Muscle of back (tissue), 11 donors: ENCODE measurements around the gene SNAI1. TPM values are rescaled to one million over a fixed set of nuclear protein-coding genes. Genes with fewer than 3 reads are reported as not detected.
A peak's percentile ranks its signal among the peaks of the same experiment; 100 is the strongest.

ENCODE experiments used
- DNase-seq, 3 donors: peaks; one replicate each; pipeline versions ENCODE4 v3.0.0 to v3.0.0-alpha.2; 2013
- polyA plus RNA-seq, 10 donors: library from polyadenylated mRNA; unstranded; fragments of 120-200 nt; gene quantifications; one replicate each; pipeline ENCODE4 v1.2.1, GENCODE V29; 2013; ENCODE audit not compliant: insufficient read length in 10 of 10

Gene SNAI1
- polyA plus RNA-seq, 10 donors, result 6.0 to 15.9 (median 8.3) TPM

GRCh38 chr20:50029697-50030461 lies 47.1 kb downstream of the SNAI1 start:
- DNase-seq, result peak in 1 of 3 donors; percentile 58

DNA sequence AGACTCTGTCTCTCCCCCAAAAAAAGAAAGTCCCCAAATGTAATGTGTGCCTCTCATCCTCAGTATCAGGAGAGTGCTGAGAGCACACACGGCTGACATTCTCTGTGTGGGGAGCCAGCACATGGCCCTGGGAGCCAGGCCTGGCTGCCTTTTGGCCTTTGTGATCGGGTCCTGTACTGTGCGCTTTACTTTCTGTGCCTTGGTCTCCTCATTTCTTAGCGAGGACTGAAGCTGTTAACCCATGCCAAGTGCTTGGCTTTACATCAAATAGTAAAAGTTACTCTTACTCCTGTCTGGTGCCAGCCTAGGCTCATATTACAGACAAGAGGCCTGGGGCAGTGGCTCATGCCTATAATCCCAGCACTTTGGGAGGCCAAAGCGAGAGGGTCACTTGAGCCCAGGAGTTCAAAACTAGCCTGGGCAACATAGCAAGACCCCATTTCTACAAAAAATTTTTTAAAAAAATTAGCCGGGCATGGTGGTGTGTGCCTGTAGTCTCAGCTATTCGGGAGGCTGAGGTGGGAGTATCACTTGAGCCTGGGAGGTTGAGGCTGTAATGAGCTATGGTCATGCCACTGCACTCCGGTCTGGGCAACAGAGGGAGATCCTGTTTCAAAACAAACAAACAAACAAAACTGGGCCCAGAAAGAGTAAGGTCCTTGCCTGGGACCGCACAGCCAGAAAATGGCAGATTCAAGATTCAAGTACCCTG lies 50.3 kb downstream of the SNAI1 start:
- DNase-seq, result no peak

DNA sequence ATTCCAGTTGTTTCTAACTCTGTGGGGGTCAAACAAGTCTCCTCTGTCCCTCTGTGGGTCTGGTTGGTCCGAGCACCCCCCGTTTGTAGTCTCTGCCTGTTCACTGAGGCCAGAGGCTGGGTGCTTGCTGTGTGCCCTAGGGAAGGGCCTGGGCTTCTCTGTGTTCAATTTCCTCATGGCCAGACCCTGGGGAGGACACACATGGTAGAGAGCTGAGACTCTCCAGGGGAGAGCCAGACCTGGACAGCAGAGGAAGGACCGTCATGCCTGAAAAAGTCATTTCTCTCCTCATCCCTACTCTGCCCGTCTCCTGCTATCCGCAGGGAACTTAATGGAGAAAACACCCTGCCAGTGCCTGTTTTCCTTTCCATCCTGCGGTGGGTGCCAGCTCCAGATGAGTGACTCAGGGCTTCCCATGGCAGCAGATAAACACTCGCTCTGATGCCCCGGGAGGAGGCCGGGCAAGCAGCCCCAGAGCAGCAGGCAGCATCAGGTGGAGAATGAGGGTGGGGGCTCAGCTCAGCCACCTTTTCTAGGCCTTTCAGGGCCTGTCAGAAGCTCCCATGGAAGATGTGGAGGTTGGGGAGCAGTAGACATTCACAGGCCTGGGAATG lies 51.9 kb downstream of the SNAI1 start:
- peak in 1 of 3 donors; percentile 55 for DNase-seq

DNA sequence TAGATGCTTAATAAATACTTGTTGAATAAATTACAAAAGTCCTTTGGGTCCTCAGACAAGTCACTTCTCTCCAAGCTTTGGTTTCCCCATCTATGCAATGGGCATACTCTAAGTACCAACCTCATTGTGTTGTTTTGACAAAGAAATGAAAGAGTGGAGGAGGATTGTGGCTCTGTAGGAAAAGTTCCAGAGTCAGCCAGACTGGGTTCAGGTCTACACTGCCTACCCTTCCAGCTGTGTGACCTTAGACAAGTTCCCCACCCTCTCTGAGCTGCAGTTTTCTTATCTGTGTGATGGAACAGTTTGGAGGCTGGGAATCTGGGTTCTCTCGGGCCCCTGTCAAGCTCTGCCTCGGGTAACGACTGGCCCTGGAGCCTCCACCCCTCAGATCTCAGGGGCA lies 53.9 kb downstream of the SNAI1 start:
- no peak for DNase-seq

DNA sequence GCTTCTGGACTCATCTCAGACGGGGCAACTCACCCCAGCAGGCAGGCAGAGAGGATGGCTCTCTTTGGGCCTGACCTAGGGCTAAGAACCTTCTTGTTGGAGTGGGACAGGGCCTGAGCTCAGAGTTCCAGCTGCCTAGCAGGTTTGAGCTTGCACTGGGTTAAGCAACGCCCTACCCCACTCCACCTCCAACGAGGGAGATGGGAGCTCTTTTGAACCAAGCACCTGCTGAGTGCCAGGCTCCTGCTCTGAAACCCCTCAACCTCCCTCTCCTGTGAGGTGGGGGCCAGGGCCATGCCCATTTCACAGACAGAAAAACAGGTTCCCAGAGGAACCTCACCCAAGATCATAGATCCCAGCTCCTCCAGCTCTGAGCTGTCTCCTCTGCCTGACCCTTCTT lies 54.3 kb downstream of the SNAI1 start:
- no peak for DNase-seq

GRCh38 chr20:50037575-50037974 lies 54.8 kb downstream of the SNAI1 start:
- DNase-seq, result no peak

- no peak for DNase-seq
These were observed 55.4 kb downstream of the SNAI1 start for GRCh38 chr20:50038169-50038568.

Other genes with a start within 250 kb of the SNAI1 start
- 1 to 10 TPM; 3.9 to 7.1 (median 5.2) TPM for gene SLC9A8, start 170.2 kb upstream of the SNAI1 start, polyA plus RNA-seq
- gene SPATA2, start 67.5 kb upstream of the SNAI1 start, polyA plus RNA-seq, result 1 to 10 TPM; 4.7 to 6.7 (median 5.4) TPM
- 10 to 100 TPM; 32.1 to 55.7 (median 41.7) TPM for gene RNF114, start 46.6 kb upstream of the SNAI1 start, polyA plus RNA-seq
- 100 to 1,000 TPM in 8 of 10 donors, 10 to 100 TPM in 2; 95.0 to 130 (median 121) TPM for gene UBE2V1, start 130.2 kb downstream of the SNAI1 start, polyA plus RNA-seq
- gene PEDS1, start 170.7 kb downstream of the SNAI1 start, polyA plus RNA-seq, result 10 to 100 TPM; 21.1 to 26.4 (median 23.0) TPM
- gene CEBPB, start 207.8 kb downstream of the SNAI1 start, polyA plus RNA-seq, result 1 to 10 TPM; 4.5 to 8.3 (median 6.6) TPM